Erythroblast (primary cell): Measurements from ENCODE around the gene NEGR1.

ENCODE experiments used
- GATA1 ChIP-seq: IDR thresholded peaks from 2 replicates; pipeline ENCODE4 v1.6.1; 2011; ENCODE audit warnings: low read depth, mild to moderate bottlenecking, control low read depth, low read length, moderate library complexity
- POLR2A ChIP-seq: IDR thresholded peaks from 2 replicates; pipeline ENCODE4 v1.6.1; 2011; ENCODE audit warnings: mild to moderate bottlenecking, low read length

DNA sequence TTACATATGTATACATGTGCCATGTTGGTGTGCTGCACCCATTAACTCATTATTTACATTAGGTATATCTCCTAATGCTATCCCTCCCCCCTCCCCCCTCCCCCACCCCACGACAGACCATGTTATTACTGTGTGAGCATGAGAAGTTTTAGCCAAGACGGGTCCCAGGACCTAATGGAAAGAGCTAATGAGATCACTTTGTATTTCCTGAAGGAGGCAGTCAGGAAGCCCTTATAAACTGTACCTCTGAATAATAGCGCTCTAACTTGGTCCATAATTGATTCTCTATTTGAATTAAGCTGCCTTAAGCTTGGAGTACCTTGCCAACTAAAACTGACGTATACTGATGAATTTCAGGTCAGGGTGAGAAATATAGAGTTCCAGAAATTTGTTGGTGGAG, 4.1 kb upstream of the NEGR1 start:
- TF ChIP-seq POLR2A (no peak), GATA1 (no peak)
